Activated CD4-positive, alpha-beta T cell treated with anti-CD3 and anti-CD28 coated beads for 36 hours (primary cell): ENCODE results near the gene URM1. TPM values are rescaled to one million over a fixed set of nuclear protein-coding genes. Genes with fewer than 3 reads are reported as not detected.

Experiments used
- ATAC-seq: fragments of 200-7000 bp; cut with Tn5 transposase; one replicate; pipeline ENCODE4 v1.10.0; 2021; ENCODE audit warnings: mild to moderate bottlenecking, moderate library complexity
- CTCF ChIA-PET: fragments of 350-600 bp; sonication (Branson Sonifier 250); formaldehyde crosslinking; loops from one replicate; lab custom pipeline; 2021; ENCODE audit warnings: antibody characterized with exemption; lab: Charles Lee
- POLR2A ChIA-PET: fragments of 350-600 bp; sonication (Branson Sonifier 250); formaldehyde crosslinking; loops from one replicate; lab custom pipeline; 2021; ENCODE audit warnings: antibody characterized with exemption, inconsistent platforms; lab: Charles Lee
- DNase-seq: peaks from one replicate; pipeline ENCODE4 v3.0.0-alpha.2; 2020
- H3K27ac Mint-ChIP-seq: one replicate; pipeline ENCODE4 v1.8.0; 2021; ENCODE audit warnings: mixed read lengths
- H3K27me3 Mint-ChIP-seq: one replicate; pipeline ENCODE4 v1.8.0; 2021; ENCODE audit warnings: mixed read lengths
- H3K36me3 Mint-ChIP-seq: one replicate; pipeline ENCODE4 v1.8.0; 2021; ENCODE audit warnings: low read depth, mixed read lengths
- H3K4me1 Mint-ChIP-seq: one replicate; pipeline ENCODE4 v1.8.0; 2021; ENCODE audit warnings: mixed read lengths
- H3K4me3 Mint-ChIP-seq: one replicate; pipeline ENCODE4 v1.8.0; 2021; ENCODE audit warnings: mild to moderate bottlenecking, moderate library complexity, mixed read lengths
- H3K9me3 Mint-ChIP-seq: one replicate; pipeline ENCODE4 v1.8.0; 2021; ENCODE audit warnings: low read depth, mixed read lengths
- intact Hi-C, 2 experiments: fragments of 100-400 bp; cut with DNase I in 1 of 2; cut with micrococcal nuclease in 1 of 2; formaldehyde crosslinking; loops; one replicate each; pipeline versions ENCODE4 v1.14.2 to v1.15.1; 2022 to 2024; cut with DNase I, micrococcal nuclease
- total RNA-seq, 2 experiments: library from RNA; stranded (reverse); gene quantifications; one replicate each; pipeline ENCODE4 v1.2.3, GENCODE V29; 2021

Gene URM1
- total RNA-seq, 2 experiments from 2014 or later = 39.9 to 56.1 TPM

GRCh38 chr9:128384801-128385495, 13.8 kb downstream of the URM1 start:
- POLR2A ChIA-PET = interaction anchor here (0.6 kb wide), 1 partner anchor 11 kb away, joined by 3 read pairs; no protein-coding TSS in a partner anchor
- ATAC-seq = no peak
- Mint-ChIP-seq H3K36me3 (peaks cover 20% of the 10 kb centered on the region), H3K4me1 (no peaks in the 10 kb centered on the region), H3K27ac (no peak overlapping the region), H3K27me3 (no peaks in the 10 kb centered on the region), H3K4me3 (no peak overlapping the region), H3K9me3 (no peaks in the 10 kb centered on the region)
- CTCF ChIA-PET = interaction anchor here (0.6 to 2.0 kb wide), 2 partner anchors 22 to 1424 kb away, joined by 3 to 7 read pairs; no protein-coding TSS in a partner anchor
- intact Hi-C loops = no loop called here
- no peak for DNase-seq

- peaks cover 20% of the 10 kb centered on the region for H3K36me3 Mint-ChIP-seq
- H3K4me1 Mint-ChIP-seq = no peaks in the 10 kb centered on the region
- no peaks in the 10 kb centered on the region for H3K9me3 Mint-ChIP-seq
- ChIA-PET CTCF (interaction anchor here (2.0 kb wide), 1 partner anchor 23 kb away, joined by 7 read pairs; no protein-coding TSS in a partner anchor), POLR2A (no interaction called here)
- ATAC-seq (no peak), DNase-seq (no peak)
- no peak overlapping the region for H3K27ac Mint-ChIP-seq
- no peaks in the 10 kb centered on the region for H3K27me3 Mint-ChIP-seq
- no peak overlapping the region for H3K4me3 Mint-ChIP-seq
- intact Hi-C loops = no loop called here
These were observed 14.6 kb downstream of the URM1 start for GRCh38 chr9:128385496-128386460.

- ChIA-PET CTCF (no interaction called here), POLR2A (interaction anchor here (0.6 kb wide), 1 partner anchor 221 kb away, joined by 4 read pairs; no protein-coding TSS in a partner anchor)
- Mint-ChIP-seq H3K36me3 (peaks cover 23% of the 10 kb centered on the region), H3K9me3 (no peaks in the 10 kb centered on the region), H3K27me3 (no peaks in the 10 kb centered on the region), H3K27ac (no peak overlapping the region), H3K4me3 (no peak overlapping the region), H3K4me1 (no peaks in the 10 kb centered on the region)
- intact Hi-C loops = no loop called here
- ATAC-seq (no peak), DNase-seq (no peak)
These were observed 17.0 kb downstream of the URM1 start for GRCh38 chr9:128388150-128388549.

GRCh38 chr9:128389395-128390149, 18.4 kb downstream of the URM1 start:
- intact Hi-C loops = no loop called here
- ChIA-PET CTCF (interaction anchor here (0.8 kb wide), 2 partner anchors 17 to 94 kb away, joined by 3 read pairs; no protein-coding TSS in a partner anchor), POLR2A (no interaction called here)
- Mint-ChIP-seq H3K27me3 (no peaks in the 10 kb centered on the region), H3K36me3 (peaks cover 21% of the 10 kb centered on the region), H3K4me3 (no peak overlapping the region), H3K4me1 (no peaks in the 10 kb centered on the region), H3K9me3 (no peaks in the 10 kb centered on the region), H3K27ac (no peak overlapping the region)
- no peak for DNase-seq
- no peak for ATAC-seq

- CTCF ChIA-PET = no interaction called here
- Mint-ChIP-seq H3K9me3 (no peaks in the 10 kb centered on the region), H3K27ac (no peak overlapping the region), H3K4me1 (no peaks in the 10 kb centered on the region), H3K4me3 (no peak overlapping the region), H3K27me3 (no peaks in the 10 kb centered on the region), H3K36me3 (peaks cover 20% of the 10 kb centered on the region)
- intact Hi-C loops = no loop called here
- POLR2A ChIA-PET = no interaction called here
- ATAC-seq (no peak), DNase-seq (no peak)
These were observed 19.1 kb downstream of the URM1 start for GRCh38 chr9:128390150-128390812.

- no peak overlapping the region for H3K4me3 Mint-ChIP-seq
- intact Hi-C loops = no loop called here
- H3K4me1 Mint-ChIP-seq = no peaks in the 10 kb centered on the region
- CTCF ChIA-PET = interaction anchor here (1.0 kb wide), 1 partner anchor 28 kb away, joined by 4 read pairs; no protein-coding TSS in a partner anchor
- H3K27me3 Mint-ChIP-seq = no peaks in the 10 kb centered on the region
- no peak overlapping the region for H3K27ac Mint-ChIP-seq
- no peaks in the 10 kb centered on the region for H3K9me3 Mint-ChIP-seq
- DNase-seq (no peak), ATAC-seq (no peak)
- peaks cover 20% of the 10 kb centered on the region for H3K36me3 Mint-ChIP-seq
- POLR2A ChIA-PET = interaction anchor here (0.6 kb wide), 1 partner anchor 10 kb away, joined by 3 read pairs; no protein-coding TSS in a partner anchor
These were observed 19.9 kb downstream of the URM1 start for GRCh38 chr9:128390813-128391711.

- Mint-ChIP-seq H3K4me1 (no peaks in the 10 kb centered on the region), H3K9me3 (no peaks in the 10 kb centered on the region), H3K27me3 (peaks cover 2% of the 10 kb centered on the region), H3K27ac (no peak overlapping the region), H3K36me3 (peaks cover 20% of the 10 kb centered on the region), H3K4me3 (no peak overlapping the region)
- DNase-seq = no peak
- intact Hi-C loops = no loop called here
- ChIA-PET POLR2A (no interaction called here), CTCF (interaction anchor here (1.0 kb wide), 1 partner anchor 29 kb away, joined by 4 read pairs; no protein-coding TSS in a partner anchor)
- no peak for ATAC-seq
These were observed 20.8 kb downstream of the URM1 start for GRCh38 chr9:128391956-128392301.

- H3K4me3 Mint-ChIP-seq = no peak overlapping the region
- H3K9me3 Mint-ChIP-seq = no peaks in the 10 kb centered on the region
- no peaks in the 10 kb centered on the region for H3K4me1 Mint-ChIP-seq
- H3K27me3 Mint-ChIP-seq = peaks cover 7% of the 10 kb centered on the region
- ChIA-PET CTCF (no interaction called here), POLR2A (no interaction called here)
- no peak for ATAC-seq
- H3K27ac Mint-ChIP-seq = no peak overlapping the region
- intact Hi-C loops = no loop called here
- peaks cover 18% of the 10 kb centered on the region for H3K36me3 Mint-ChIP-seq
- no peak for DNase-seq
These were observed 21.3 kb downstream of the URM1 start for GRCh38 chr9:128392302-128393144.

GRCh38 chr9:128393145-128393775, 22.1 kb downstream of the URM1 start:
- ATAC-seq (no peak), DNase-seq (no peak)
- Mint-ChIP-seq H3K27ac (no peak overlapping the region), H3K27me3 (peaks cover 10% of the 10 kb centered on the region), H3K36me3 (peaks cover 12% of the 10 kb centered on the region), H3K4me3 (no peak overlapping the region), H3K4me1 (no peaks in the 10 kb centered on the region), H3K9me3 (no peaks in the 10 kb centered on the region)
- ChIA-PET CTCF (no interaction called here), POLR2A (no interaction called here)
- intact Hi-C loops = no loop called here
